GM21786 (cell line): Measurements from ENCODE around the gene RNF10.
"Not testable (repeated sequence)": the region's sequence is repeated elsewhere in the genome, so short reads cannot be mapped to it uniquely, and the experiment has no call there.

Source experiments
- ATAC-seq: cut with Tn5 transposase; IDR thresholded peaks from one replicate; pipeline ENCODE4 v1.9.1; 2021; ENCODE audit not compliant: unreplicated experiment

Gene RNF10

DNA sequence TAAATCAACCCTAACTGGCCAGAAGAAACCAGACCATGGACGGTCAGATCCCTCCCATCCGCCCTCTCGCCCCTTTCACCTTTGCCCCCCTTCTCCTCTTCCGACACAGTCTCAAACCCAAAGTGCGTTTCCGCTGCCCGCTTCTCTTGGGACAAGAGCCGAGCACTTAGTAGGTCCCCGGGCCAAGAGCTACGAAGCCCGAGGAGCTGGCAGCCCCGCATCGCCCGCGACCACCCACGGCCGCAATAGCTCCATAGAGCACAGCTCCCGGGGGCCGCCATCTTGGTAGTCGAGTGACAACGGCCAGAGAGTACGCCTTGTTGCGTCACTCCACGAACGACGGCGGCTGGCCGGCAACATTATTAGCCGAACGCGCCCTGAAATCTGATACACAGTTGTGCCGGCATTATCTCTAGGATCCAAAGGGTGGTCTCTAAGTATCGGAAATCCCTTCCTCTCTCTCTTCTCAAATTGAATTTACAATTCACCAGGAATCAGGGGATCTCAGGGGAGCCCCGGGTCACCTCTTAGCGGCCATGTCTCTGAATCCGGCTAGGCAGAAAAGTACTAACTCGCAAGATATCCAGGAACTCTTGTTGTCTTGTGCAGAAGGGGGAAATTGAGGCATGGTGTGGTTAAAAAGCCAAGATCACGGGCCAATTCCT is 5.2 kb upstream of the RNF10 start, which contains the start of gene COQ5:
COQ5 (minus strand) TSS at position 298 of the 665 bp plus-strand sequence; CDS start at position 281, 17 bp downstream.
- ATAC-seq, result peak; percentile 76

DNA sequence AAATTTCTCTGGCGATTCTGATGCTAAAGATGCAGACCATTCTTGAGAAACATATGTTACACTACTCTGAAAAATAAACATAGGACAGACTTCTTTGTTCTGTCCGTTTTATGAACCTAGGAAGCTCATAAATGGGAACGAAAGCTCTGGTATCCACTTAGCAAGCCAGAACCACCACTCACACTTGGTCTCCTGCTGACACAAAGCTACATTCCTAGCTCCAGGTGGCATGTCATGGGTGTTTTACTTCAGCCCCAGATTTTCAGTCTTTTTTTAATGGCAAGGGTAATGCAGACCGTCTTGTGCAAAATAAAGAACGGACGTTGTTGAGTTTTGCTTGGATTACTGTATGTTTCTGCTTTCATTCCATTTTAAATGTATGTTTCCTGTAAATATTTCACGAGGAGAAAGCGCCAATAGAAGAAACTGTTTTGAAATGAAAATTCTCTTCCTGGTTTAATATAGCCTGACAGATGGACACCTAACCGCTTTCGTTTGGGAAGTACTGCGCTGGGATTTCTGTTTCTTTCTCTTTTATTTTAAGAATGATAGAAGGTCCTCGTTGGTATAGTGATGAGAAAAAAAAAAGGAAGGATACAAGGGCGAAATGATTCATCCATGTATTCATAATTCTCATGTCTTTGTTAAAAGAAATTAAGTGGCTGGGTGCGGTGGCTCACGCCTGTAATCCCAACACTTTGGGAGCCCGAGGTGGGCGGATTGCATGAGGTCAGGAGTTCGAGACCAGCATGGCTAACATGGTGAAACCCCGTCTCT is 4.3 kb upstream of the RNF10 start:
- no peak for ATAC-seq

DNA sequence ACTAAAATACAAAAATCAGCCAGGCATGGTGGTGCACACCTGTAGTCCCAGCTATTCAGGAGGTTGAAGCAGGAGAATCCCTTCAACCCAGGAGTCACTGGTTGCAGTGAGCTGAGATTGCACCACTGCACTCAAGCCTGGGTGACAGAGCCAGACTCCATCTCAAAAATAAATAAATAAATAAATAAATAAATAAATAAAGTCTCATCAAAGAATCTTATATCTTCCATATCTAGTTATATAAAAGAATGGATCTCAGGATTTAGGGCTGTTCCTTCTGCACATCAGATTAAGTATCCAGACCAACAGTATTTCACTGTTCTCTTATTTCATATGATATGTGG is 3.8 kb upstream of the RNF10 start:
- ATAC-seq, result not testable (repeated sequence)

DNA sequence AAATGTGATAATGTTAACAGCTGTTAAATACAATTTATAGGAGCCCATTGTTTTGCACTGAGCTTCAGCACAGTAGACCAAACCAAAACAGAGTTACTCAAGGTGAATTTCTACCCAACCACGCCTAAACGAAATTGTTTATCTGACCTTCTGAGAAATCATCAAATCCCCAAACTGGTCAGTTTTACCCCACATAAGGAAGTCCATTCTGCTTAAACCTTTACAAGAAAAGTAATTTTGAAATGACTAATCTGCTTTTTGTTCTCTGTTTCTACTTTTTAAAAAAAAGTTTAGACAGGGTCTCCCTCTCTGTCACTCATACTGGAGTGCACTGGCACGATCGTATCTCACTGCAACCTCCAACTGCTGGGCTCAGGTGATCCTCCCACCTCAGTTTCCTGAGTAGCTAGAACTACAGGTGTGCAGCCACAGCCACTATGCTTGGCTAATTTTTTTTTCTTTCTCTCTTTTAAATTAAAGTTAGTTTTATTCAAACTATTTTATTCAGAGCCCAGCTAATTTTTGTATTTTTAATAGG is 1.4 kb upstream of the RNF10 start:
- ATAC-seq, result no peak

DNA sequence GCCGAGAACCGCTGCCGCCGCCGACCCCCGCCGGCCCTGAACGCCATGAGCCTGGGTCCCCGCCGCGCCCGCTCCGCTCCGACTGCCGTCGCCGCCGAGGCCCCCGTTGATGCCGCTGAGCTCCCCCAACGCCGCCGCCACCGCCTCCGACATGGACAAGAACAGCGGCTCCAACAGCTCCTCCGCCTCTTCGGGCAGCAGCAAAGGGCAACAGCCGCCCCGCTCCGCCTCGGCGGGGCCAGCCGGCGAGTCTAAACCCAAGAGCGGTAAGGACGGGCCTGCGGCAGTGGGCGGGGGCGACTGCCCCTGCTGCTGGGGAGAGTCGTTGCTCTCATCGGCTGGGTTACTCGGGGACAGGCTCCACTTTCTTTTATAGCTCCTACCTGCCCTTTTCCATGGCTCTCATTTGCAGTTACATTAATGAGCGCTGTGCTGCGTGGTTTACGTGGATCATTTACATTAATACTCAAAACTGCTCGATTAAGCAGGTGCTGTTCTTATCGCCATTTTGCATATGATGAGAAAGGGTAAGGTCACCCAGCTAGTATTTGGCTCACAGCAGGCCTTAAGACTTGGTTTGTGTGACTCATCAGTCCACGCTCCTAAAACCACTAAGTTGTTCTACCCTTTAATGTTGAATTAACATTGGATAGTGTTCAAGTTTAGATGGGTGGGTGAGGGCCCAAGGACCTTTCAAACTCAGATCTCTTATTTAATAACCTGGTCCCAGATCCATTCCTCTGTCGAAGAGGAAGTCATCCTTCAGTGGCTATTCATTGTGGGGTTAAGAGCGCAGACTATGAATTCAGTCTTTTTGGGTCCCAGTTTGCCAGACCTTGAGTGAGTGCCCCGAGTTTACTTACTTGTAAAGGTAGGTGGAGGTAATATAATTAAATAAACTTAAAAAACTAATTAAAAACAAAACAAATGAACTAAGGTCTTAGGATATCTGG is 823 bp downstream of the RNF10 start:
- ATAC-seq, result peak; percentile 29

DNA sequence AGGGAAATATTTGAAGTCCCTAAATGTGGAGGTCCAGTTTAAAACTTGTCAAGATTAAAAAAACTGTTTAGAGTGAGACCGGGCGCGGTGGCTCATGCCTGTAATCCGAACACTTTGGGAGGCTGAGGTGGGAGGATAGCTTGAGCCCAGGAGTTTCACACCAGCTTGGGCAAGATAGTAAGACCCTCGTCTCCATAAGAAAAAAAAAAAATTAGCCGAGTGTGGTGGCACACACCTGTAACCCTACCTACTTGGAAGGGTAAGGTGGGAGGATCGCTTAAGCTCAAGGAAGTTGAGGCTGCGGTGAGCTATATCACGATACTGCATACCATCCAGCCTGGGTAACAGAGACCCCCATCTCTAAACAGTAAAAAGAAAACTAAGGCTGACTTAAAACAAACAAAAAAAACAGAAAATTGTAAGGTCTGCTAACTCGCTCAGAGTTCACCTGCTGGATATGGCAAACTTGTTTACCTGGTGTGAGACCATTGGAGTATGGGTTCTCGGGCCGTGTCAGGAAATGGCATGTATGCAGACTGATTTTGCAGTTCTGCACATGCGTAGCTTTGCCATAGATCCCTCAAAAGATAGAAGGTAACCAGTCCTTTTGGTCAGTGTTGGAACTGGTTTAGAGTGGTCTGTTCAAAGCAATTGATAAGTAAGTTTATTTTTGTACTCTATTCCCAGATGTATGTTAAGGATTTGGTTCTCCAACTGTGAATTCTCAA is 2.1 kb downstream of the RNF10 start:
- ATAC-seq, result no peak

DNA sequence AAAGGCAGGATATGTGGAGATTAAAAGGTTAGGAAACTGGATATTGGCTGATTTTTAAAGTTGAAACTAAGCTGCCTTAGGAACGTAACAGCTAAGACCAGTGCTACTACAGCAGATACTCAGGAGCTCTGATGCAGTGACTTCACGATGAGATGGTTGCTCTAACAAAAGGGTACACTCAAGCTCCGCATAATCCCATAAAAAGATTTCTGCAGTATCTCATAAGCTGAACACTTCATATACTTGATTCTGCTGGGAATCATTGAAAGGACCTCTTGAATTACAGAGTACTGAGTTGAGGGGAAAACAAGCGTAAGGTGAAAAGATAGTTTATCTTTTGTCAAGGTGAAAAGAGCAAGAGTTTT is 3.7 kb downstream of the RNF10 start:
- ATAC-seq, result no peak

DNA sequence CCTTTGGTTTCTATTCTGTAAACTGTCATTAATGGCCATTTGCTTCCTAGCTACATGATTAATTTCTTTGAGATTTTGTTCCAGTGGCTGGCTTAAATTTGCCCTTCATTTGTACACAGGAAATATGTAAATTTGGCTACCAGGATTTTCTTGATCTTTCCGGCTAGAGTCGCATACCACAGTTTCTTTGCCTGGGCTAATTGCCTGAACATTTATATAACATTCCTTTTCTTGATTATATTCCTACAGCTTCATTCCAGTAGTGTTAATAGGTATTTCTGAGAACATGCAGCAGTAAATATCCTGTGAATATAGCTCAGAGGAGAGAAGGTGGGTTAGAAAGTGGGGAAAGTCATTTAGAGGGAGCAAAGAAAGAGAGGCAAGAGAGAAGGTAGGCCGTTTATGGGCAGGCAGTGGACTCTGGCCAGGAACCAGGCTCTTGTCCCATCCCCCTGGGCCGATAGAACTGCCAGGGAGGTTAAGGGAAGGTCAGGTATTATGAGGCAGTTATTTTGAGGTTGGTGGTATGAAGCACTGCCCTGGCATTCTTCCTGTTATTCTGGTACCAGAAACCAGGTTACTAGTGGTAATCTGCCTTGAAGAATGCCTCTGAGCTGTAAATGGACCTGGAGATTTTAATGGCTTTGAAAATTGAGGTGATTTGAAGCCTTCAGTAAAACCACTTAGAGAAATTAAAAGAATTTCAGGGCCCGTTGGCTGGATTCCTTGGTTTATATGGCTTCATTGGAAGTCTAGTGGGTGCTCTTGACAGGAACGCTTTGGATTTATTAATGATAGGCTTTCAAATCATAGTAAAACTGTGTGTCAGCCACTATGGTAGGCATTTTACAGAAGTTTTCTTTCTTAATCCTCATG is 4.4 kb downstream of the RNF10 start:
- no peak for ATAC-seq

DNA sequence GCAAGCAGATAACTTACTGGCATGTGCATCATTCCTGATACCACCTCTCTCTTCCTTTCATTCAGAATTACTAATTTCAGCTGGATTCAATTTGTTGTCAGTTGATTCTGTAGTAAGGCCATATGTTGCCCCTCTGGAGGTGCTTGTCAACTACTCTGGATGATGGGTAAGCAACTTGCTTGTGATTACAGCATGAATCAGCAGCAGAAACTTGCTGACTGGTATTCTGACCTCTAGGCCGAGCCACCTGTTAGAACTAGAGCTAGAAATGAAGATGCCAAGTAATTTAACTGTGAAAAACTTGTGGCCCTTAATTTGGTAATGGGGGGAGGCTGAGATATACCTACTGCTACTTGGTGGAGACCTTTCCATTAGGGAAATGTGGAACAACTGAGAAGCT is 5.1 kb downstream of the RNF10 start:
- ATAC-seq, result no peak

DNA sequence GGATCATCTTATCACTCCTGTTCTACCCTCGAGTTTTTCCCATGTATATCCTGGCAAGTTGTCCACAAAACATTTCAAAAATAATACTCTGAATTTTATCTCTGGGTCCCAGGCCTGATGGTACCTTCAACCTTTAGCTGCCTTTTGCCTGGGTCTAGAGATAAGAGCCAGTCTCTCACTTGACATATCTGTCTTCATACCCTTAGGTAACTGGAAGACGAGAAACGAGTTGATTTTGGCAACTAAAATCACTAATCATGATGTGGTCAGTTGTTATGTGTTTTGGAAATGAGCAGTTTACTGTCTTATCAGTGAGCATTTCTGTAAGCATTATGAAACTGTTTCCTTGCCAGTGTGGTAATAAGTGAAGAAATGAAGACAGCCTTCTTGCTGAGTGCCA is 6.3 kb downstream of the RNF10 start:
- ATAC-seq, result no peak

DNA sequence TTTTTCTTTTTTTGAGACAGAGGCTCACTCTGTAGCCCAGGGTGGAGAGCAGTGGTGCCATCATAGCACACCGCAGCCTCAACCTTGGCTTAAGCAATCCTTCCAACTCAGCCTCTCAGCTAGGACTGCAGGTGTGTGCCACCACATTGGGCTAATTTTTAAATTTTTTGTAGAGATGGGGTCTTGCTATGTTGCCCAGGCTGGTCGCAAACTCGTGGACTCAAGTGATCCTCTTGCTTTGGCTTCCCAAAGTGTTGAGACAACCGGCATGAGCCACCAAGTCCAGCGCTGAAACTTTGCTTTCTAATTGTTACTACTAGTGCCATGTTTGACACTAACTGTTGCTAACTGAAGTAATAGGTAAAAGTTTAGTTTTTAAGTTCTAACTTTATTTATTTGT is 8.0 kb downstream of the RNF10 start:
- no peak for ATAC-seq

DNA sequence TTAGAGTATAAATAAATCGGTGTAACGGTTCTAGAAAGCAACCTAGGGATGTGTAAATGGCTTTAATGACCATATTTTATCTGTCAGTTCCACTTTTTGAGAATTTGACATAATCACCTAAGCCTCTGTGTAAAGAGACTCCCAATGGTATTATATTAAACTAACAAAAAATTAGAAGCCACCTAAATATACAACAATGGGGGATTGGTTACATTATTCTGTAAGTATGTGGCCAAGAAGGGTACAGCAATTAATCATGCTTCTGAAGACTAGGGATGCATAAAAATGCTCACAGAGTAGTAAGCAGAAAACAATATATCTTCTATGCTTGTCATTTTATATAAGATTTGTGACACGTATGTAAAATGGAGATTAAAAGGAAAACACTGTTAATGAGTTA is 10.5 kb downstream of the RNF10 start:
- ATAC-seq, result no peak

DNA sequence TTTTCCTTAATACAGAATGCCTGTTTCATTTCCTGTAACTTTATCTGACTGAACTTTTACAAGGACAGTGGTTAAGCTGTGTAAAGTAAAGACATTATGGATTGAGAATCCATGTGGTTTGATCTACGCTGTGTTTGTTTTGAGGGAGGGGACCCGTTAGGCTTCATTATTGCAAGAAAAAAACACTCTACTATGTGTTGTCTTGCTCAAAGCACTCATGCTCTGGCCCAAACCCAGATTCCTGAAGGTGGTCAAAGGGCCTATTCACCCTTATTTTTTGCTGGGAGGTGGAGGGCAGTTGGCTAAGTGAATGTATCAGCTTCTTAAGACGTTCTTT is 11.9 kb downstream of the RNF10 start:
- ATAC-seq, result no peak

DNA sequence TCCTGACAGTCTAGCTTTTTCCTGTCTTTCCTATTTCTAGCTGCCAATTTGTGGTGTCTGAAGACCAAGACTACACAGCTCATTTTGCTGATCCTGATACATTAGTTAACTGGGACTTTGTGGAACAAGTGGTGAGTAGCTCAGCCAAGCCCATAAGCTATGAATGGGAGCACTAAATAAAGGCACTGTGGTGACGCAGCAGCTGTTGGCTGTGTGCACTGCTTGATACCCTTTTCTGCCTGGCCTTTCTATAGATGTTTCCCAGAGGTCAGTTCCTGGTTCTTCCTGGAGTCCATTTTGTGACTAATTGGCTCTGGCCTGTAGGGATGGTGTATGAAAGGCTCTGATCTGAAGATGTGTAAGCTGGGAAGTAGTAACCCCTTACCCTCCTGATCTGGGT is 20.5 kb downstream of the RNF10 start:
- no peak for ATAC-seq

DNA sequence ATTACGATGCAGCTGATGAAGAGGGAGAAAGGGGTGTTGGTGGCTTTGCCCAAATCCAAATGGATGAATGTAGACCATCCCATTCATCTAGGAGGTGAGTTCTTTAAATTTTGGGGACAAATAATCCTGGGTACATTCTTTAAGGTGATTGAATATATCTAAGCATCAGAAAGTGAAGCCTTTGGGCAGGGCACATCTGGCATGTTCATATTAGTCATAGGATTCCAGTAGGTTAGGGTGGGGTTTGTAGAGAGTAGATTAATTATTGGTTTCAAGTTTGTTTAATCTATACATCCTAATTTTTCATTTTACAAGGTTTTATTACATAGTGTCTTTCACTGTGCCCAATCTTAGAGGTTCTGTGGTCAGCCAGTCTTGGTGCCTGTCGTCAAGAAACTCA is 23.4 kb downstream of the RNF10 start:
- no peak for ATAC-seq

DNA sequence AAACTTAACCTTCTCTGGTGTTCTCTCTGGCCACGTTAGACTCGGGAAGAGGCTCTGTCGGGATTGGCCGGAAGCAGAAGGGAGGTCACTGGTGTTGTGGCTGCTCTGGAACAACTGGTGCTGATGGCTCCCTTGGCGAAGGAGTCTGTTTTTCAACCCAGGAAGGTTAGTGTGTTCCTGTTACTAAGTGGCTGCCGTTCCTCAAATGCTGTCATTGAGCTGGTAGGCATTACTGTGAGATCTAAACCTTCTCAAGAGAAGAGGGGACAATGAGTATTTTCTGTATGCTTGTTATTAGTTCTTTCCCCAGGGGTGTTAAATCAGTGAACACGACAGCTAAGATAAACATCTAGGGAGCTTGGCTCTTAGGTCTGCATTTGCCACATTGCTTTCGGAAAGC is 28.8 kb downstream of the RNF10 start:
- ATAC-seq, result no peak

DNA sequence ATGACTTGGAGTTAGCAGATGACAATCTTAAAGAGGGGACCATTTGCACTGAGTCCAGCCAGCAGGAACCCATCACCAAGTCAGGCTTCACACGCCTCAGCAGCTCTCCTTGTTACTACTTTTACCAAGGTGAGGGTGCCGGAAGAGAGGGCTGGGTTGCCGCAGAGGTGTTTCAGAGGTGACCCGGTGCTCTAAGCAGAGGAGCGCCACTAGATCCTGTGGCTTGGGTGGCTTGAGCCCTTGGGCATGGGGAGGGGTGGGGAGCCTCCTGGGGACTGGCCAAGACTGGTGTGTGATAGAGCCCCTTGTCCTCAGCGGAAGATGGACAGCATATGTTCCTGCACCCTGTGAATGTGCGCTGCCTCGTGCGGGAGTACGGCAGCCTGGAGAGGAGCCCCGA is 29.3 kb downstream of the RNF10 start:
- ATAC-seq, result no peak

DNA sequence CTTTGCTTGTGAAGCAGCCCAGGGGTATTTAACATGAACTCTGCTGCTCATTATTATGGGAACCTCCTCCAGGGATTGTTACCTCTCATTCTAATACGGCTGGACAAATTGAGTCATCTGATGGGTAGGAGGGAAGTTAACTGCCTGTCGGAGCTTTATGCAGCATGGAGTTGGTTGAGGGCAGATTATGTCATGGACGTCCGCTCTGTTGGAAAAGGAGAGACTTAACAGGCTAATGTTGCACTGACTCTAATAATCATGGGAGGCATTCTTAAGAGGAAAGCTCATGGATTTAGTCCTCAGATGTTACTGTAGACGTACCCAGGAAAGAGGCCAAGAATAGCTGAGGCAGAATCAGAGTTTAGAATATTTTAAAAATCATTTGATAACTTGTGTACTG is 37.1 kb downstream of the RNF10 start:
- no peak for ATAC-seq

DNA sequence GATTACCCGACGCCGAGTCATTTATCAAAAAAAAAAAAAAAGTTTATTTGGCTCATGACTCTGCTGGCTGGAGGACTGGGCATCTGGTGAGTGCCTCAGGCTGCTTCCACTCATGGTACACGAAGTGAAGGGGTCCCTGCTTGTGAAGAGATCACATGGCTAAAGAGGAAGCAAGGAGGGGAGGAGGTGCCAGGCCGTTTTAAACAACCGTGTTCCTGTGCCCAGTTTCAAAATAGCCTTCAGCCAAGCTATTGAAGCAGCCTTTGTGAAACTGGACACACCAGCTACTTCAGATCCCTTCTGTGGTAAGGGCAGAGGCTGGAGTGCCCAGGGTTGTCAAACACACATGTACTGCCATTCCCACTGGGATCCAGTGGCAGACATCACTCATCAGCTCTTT is 39.4 kb downstream of the RNF10 start:
- no peak for ATAC-seq

DNA sequence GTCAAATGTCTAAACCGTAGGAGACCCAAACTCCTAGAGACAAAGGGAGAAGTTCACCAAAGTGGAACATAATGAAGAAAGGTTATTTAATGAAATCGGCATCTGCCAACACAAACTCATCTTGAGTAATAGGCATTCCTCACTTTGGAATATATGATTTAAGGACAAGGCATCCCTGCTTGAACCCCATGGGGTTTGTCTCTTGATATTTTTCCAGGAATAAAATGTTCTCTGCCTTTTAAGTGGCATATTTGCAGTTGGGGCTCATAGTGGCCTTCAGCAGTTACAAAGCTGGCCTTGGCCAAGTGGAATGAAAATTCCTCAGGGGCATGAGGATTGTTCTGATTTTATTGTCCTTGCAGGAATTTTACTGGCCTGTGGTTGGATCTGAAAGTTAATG is 40.0 kb downstream of the RNF10 start:
- no peak for ATAC-seq
